Testis (tissue), 3 donors: ENCODE data around the gene PCDHGA6. TPM values are rescaled to one million over a fixed set of nuclear protein-coding genes. Genes with fewer than 3 reads are reported as not detected.
"Not testable (repeated sequence)": the region's sequence is repeated elsewhere in the genome, so short reads cannot be mapped to it uniquely, and the experiment has no call there.

ENCODE experiments used
- DNase-seq: peaks from one replicate; pipeline ENCODE4 v3.0.0-alpha.2; 2019
- H3K27ac ChIP-seq, 2 donors: fragments of 200-600 bp; sonication (generic); one replicate each; pipeline ENCODE4 v1.5.1; 2019
- H3K27me3 ChIP-seq: fragments of 200-600 bp; sonication (generic); one replicate; pipeline ENCODE4 v1.5.1; 2019
- H3K36me3 ChIP-seq: fragments of 200-600 bp; sonication (generic); one replicate; pipeline ENCODE4 v1.5.1; 2017; ENCODE audit warnings: low read depth; ENCODE audit errors: missing control alignments
- H3K4me1 ChIP-seq: fragments of 200-600 bp; sonication (generic); one replicate; pipeline ENCODE4 v1.5.1; 2019
- H3K4me3 ChIP-seq, 2 donors: fragments of 200-600 bp; sonication (generic); one replicate each; pipeline ENCODE4 v1.5.1; 2017 to 2019
- H3K9me3 ChIP-seq: fragments of 200-600 bp; sonication (generic); one replicate; pipeline ENCODE4 v1.5.1; 2017
- CTCF ChIP-seq, 3 experiments: fragments of 450-650 bp in 2 of 3; fragments of 200-600 bp in 1 of 3; sonication (generic) in 1 of 3; IDR thresholded peaks; one replicate each; pipeline ENCODE4 v1.5.1; 2016 to 2019; ENCODE audit warnings: antibody characterized with exemption in 3 of 3, mild to moderate bottlenecking in 2 of 3, moderate library complexity in 1 of 3
- POLR2A ChIP-seq: fragments of 450-650 bp; IDR thresholded peaks from one replicate; pipeline ENCODE4 v1.6.1; 2017; ENCODE audit warnings: antibody characterized with exemption, mild to moderate bottlenecking, moderate library complexity
- WGBS, 2 donors: methylation state at CpG; one replicate each; pipeline ENCODE4 v1.1.5; 2018; 5-methylcytosine and 5-hydroxymethylcytosine counted together
- intact Hi-C: fragments of 100-400 bp; cut with DNase I; formaldehyde crosslinking; loops from one replicate; pipeline ENCODE4 v1.15.1; 2023; ENCODE audit warnings: low total_unique reads
- polyA plus RNA-seq: library from polyadenylated mRNA; stranded (reverse); fragments of 350-450 nt; fragmentation: Illumina TruSeq; extraction: RNeasy Lipid Tissue Mini Kit (QIAGEN cat#74804); gene quantifications from one replicate; pipeline ENCODE4 v1.2.3, GENCODE V29; 2014; ENCODE audit warnings: low read depth, low replicate concordance; ENCODE audit not compliant: insufficient read depth
- total RNA-seq, 2 donors: library from RNA; depleted of rRNA; stranded (reverse); fragments of >200 nt; gene quantifications; one replicate each; pipeline ENCODE4 v1.2.3, GENCODE V29; 2016

Gene PCDHGA6
- total and polyA plus RNA-seq, 3 donors from 2014 or later, result 1.8 to 13.4 (median 9.7) TPM

GRCh38 chr5:141403387-141403786 lies 29.7 kb downstream of the PCDHGA6 start:
- no peak for DNase-seq
- intact Hi-C loops, result no loop called here
- Histone ChIP-seq H3K9me3 (no peaks in the 10 kb centered on the region), H3K27ac (no peak overlapping the region), H3K4me3 (peak overlapping the region in 1 of 2 donors; percentile 0), H3K27me3 (no peaks in the 10 kb centered on the region), H3K4me1 (no peaks in the 10 kb centered on the region), H3K36me3 (no peaks in the 10 kb centered on the region)
- TF ChIP-seq CTCF (IDR thresholded peaks at IDR 0.05) (no peak), POLR2A (no peak)
- WGBS, 2 donors, result 20 to 26% methylated on average over 22 of the region's 22 CpGs

- H3K9me3 ChIP-seq, H3K4me1 ChIP-seq, H3K27ac ChIP-seq, H3K27me3 ChIP-seq, intact Hi-C loops, H3K36me3 ChIP-seq: not testable (repeated sequence)
- 9 to 14% methylated on average over 32 to 44 of the region's 51 CpGs for WGBS, 2 donors
- peak within 1 kb of the TSS in 1 of 2 donors; percentile 48 for H3K4me3 ChIP-seq
- TF ChIP-seq CTCF (IDR thresholded peaks at IDR 0.05), result peak; percentile 21 to 49 (median 49)
- peak; percentile 71 for DNase-seq
Measured at GRCh38 chr5:141407790-141408505, 34.3 kb downstream of the PCDHGA6 start, which contains the start of gene PCDHGB6. TSS of gene PCDHGB6 (plus strand) at chr5:141408021. CDS start at chr5:141408203, 182 bp downstream.

- no peaks in the 10 kb centered on the region for H3K36me3 ChIP-seq
- no peak overlapping the region for H3K27ac ChIP-seq
- no peak for DNase-seq
- no peaks in the 10 kb centered on the region for H3K27me3 ChIP-seq
- intact Hi-C loops, result no loop called here
- no peak overlapping the region for H3K4me3 ChIP-seq
- WGBS, 2 donors, result 24 to 33% methylated on average over 1 to 64 of the region's 64 CpGs
- no peaks in the 10 kb centered on the region for H3K9me3 ChIP-seq
- TF ChIP-seq POLR2A, result no peak
- no peak for TF ChIP-seq CTCF (IDR thresholded peaks at IDR 0.05)
- H3K4me1 ChIP-seq, result no peaks in the 10 kb centered on the region
Measured at GRCh38 chr5:141409598-141410306, 36.1 kb downstream of the PCDHGA6 start.

- intact Hi-C loops, result no loop called here
- H3K36me3 ChIP-seq, result no peaks in the 10 kb centered on the region
- no peak overlapping the region for H3K27ac ChIP-seq
- no peak for TF ChIP-seq POLR2A
- TF ChIP-seq CTCF (IDR thresholded peaks at IDR 0.05), result no peak
- no peaks in the 10 kb centered on the region for H3K4me1 ChIP-seq
- no peak overlapping the region for H3K4me3 ChIP-seq
- no peaks in the 10 kb centered on the region for H3K27me3 ChIP-seq
- no peaks in the 10 kb centered on the region for H3K9me3 ChIP-seq
- DNase-seq, result no peak
- 71 to 73% methylated on average over 3 of the region's 3 CpGs for WGBS, 2 donors
Measured at GRCh38 chr5:141411575-141411974, 37.9 kb downstream of the PCDHGA6 start.
